Lower lobe of right lung (tissue), 2 donors: ENCODE results near the gene PAIP2. TPM values are rescaled to one million over a fixed set of nuclear protein-coding genes. Genes with fewer than 3 reads are reported as not detected.
A peak's percentile ranks its signal among the peaks of the same experiment; 100 is the strongest.
"Not testable (repeated sequence)": the region's sequence is repeated elsewhere in the genome, so short reads cannot be mapped to it uniquely, and the experiment has no call there.

Source experiments
- ATAC-seq, 2 donors: fragments of 200-7000 bp; cut with Tn5 transposase; one replicate each; pipeline ENCODE4 v1.9.1; 2020 to 2022; ENCODE audit warnings: mild to moderate bottlenecking in 2 of 2, moderate library complexity in 2 of 2
- DNase-seq: peaks from one replicate; pipeline ENCODE4 v3.0.0-alpha.2; 2020
- H3K27ac ChIP-seq: fragments of 200-600 bp; one replicate; pipeline ENCODE4 v1.8.0; 2022
- H3K27me3 ChIP-seq: fragments of 200-600 bp; one replicate; pipeline ENCODE4 v1.8.0; 2022; ENCODE audit warnings: low read depth
- H3K36me3 ChIP-seq: fragments of 200-600 bp; one replicate; pipeline ENCODE4 v1.8.0; 2022; ENCODE audit warnings: mild to moderate bottlenecking
- H3K4me1 ChIP-seq: fragments of 200-600 bp; one replicate; pipeline ENCODE4 v1.8.0; 2022
- H3K4me3 ChIP-seq: fragments of 200-600 bp; one replicate; pipeline ENCODE4 v1.8.0; 2022; ENCODE audit warnings: mild to moderate bottlenecking
- H3K9me3 ChIP-seq: fragments of 200-600 bp; one replicate; pipeline ENCODE4 v1.8.0; 2022
- intact Hi-C: fragments of 100-400 bp; cut with DNase I; formaldehyde crosslinking; loops from one replicate; pipeline ENCODE4 v1.11.0; 2022
- total RNA-seq: library from RNA; stranded (reverse); fragmentation: NEBNext Ultra II Directional; extraction: Animal tissue kit (Norgen Biotek cat#: 25700); gene quantifications from one replicate; pipeline ENCODE4 v1.2.1, GENCODE V29; 2021
- TF ChIP-seq, protein P1 (sequence below): fragments of 200-600 bp; IDR thresholded peaks from one replicate; pipeline ENCODE4 v1.8.0; 2022; ENCODE audit warnings: antibody characterized with exemption, mild to moderate bottlenecking
- donor health status: DM: no; HTN: yes; CAD: no; lungs with severe emphysema.

Gene PAIP2
- total RNA-seq, 1 donor from 2014 or later, result 84.1 TPM

- Histone ChIP-seq H3K4me1 (peaks cover 33% of the 10 kb centered on the region), H3K9me3 (no peaks in the 10 kb centered on the region), H3K27ac (no peak overlapping the region), H3K36me3 (peaks cover 4% of the 10 kb centered on the region), H3K27me3 (no peaks in the 10 kb centered on the region), H3K4me3 (no peak overlapping the region)
- no peak for ATAC-seq
- intact Hi-C loops, result no loop called here
- TF ChIP-seq, protein P1, sequence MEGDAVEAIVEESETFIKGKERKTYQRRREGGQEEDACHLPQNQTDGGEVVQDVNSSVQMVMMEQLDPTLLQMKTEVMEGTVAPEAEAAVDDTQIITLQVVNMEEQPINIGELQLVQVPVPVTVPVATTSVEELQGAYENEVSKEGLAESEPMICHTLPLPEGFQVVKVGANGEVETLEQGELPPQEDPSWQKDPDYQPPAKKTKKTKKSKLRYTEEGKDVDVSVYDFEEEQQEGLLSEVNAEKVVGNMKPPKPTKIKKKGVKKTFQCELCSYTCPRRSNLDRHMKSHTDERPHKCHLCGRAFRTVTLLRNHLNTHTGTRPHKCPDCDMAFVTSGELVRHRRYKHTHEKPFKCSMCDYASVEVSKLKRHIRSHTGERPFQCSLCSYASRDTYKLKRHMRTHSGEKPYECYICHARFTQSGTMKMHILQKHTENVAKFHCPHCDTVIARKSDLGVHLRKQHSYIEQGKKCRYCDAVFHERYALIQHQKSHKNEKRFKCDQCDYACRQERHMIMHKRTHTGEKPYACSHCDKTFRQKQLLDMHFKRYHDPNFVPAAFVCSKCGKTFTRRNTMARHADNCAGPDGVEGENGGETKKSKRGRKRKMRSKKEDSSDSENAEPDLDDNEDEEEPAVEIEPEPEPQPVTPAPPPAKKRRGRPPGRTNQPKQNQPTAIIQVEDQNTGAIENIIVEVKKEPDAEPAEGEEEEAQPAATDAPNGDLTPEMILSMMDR, result no peak
- DNase-seq, result no peak
These were observed 1.6 kb upstream of the PAIP2 start for GRCh38 chr5:139340051-139340450.

GRCh38 chr5:139341187-139341688 lies 416 bp upstream of the PAIP2 start:
- TF ChIP-seq, protein P1, result no peak
- Histone ChIP-seq H3K36me3 (peaks cover 7% of the 10 kb centered on the region), H3K9me3 (no peaks in the 10 kb centered on the region), H3K27ac (peak overlapping the region; percentile 96), H3K4me3 (peak overlapping the region; percentile 83), H3K27me3 (no peaks in the 10 kb centered on the region), H3K4me1 (peaks cover 34% of the 10 kb centered on the region)
- intact Hi-C loops, result no loop called here
- DNase-seq (no peak), ATAC-seq (no peak)

- DNase-seq, result no peak
- H3K4me3 ChIP-seq, result peak overlapping the region; percentile 83
- H3K36me3 ChIP-seq, result peaks cover 7% of the 10 kb centered on the region
- H3K9me3 ChIP-seq, result no peaks in the 10 kb centered on the region
- H3K4me1 ChIP-seq, result peaks cover 41% of the 10 kb centered on the region
- intact Hi-C loops, result no loop called here
- TF ChIP-seq, protein P1, result no peak
- ATAC-seq, result no peak
- peak overlapping the region; percentile 96 for H3K27ac ChIP-seq
- H3K27me3 ChIP-seq, result no peaks in the 10 kb centered on the region
These were observed 719 bp downstream of the PAIP2 start for GRCh38 chr5:139342423-139342723.

DNA sequence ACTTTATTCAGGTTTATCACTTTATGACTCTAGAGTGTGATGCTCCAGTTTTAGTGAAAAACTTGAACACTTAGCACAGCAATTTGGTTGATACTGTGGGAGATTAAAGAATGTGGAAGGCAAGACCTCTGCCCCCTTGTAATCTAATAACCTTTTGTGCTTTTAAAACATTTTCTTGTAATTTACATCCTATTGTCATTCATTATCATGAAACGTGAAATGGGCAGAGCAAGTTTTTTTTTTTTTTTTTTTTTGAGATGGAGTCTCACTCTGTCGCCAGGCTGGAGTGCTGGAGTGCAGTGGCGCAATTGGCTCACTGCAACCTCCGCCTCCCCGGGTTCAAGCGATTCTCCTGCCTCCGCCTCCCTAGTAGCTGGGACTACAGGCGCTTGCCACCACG lies 1.8 kb downstream of the PAIP2 start:
- ATAC-seq, result no peak
- TF ChIP-seq, protein P1, result no peak
- intact Hi-C loops, result no loop called here
- Histone ChIP-seq H3K27ac (no peak overlapping the region), H3K9me3 (no peaks in the 10 kb centered on the region), H3K4me3 (peak overlapping the region; percentile 83), H3K27me3 (no peaks in the 10 kb centered on the region), H3K36me3 (peaks cover 12% of the 10 kb centered on the region), H3K4me1 (peaks cover 41% of the 10 kb centered on the region)
- no peak for DNase-seq

- Histone ChIP-seq H3K4me3 (peak overlapping the region; percentile 83), H3K36me3 (peaks cover 13% of the 10 kb centered on the region), H3K9me3 (no peaks in the 10 kb centered on the region), H3K27me3 (no peaks in the 10 kb centered on the region), H3K4me1 (peaks cover 41% of the 10 kb centered on the region), H3K27ac (no peak overlapping the region)
- intact Hi-C loops, result no loop called here
- ATAC-seq (no peak), DNase-seq (no peak)
- TF ChIP-seq, protein P1, result no peak
These were observed 2.5 kb downstream of the PAIP2 start for GRCh38 chr5:139344177-139344576.

- ATAC-seq, H3K4me3 ChIP-seq, H3K27me3 ChIP-seq, intact Hi-C loops, DNase-seq, H3K9me3 ChIP-seq, H3K27ac ChIP-seq: not testable (repeated sequence)
- Histone ChIP-seq H3K36me3 (peaks cover 18% of the 10 kb centered on the region), H3K4me1 (peaks cover 47% of the 10 kb centered on the region)
These were observed 3.8 kb downstream of the PAIP2 start for GRCh38 chr5:139345442-139345841.

GRCh38 chr5:139347863-139348262 lies 6.2 kb downstream of the PAIP2 start:
- peaks cover 36% of the 10 kb centered on the region for H3K4me1 ChIP-seq
- DNase-seq, H3K9me3 ChIP-seq, H3K4me3 ChIP-seq, H3K27ac ChIP-seq, intact Hi-C loops, ATAC-seq, H3K27me3 ChIP-seq: not testable (repeated sequence)
- peaks cover 18% of the 10 kb centered on the region for H3K36me3 ChIP-seq
